Smooth muscle cell (in vitro differentiated cells): ENCODE measurements around the gene GRB7. TPM values are rescaled to one million over a fixed set of nuclear protein-coding genes. Genes with fewer than 3 reads are reported as not detected.
"Not testable (repeated sequence)": the region's sequence is repeated elsewhere in the genome, so short reads cannot be mapped to it uniquely, and the experiment has no call there.

ENCODE experiments used
- DNase-seq: peaks from one replicate; lab custom pipeline; 2025; ENCODE audit not compliant: unreplicated experiment; lab: John Stamatoyannopoulos, UW
- H2AFZ ChIP-seq: fragments of 200-600 bp; sonication (generic); 2 replicates; pipeline ENCODE4 v1.6.0; 2016; ENCODE audit warnings: antibody characterized with exemption, low read depth, mild to moderate bottlenecking
- H3F3A ChIP-seq: fragments of 200-600 bp; sonication (generic); 2 replicates; pipeline ENCODE4 v1.6.0; 2017; ENCODE audit warnings: antibody characterized with exemption, low read depth
- H3K27ac ChIP-seq: fragments of 200-600 bp; sonication (generic); 2 replicates; pipeline ENCODE4 v1.5.1; 2016; ENCODE audit warnings: low read depth, mild to moderate bottlenecking
- H3K27me3 ChIP-seq: fragments of 200-600 bp; sonication (generic); 2 replicates; pipeline ENCODE4 v1.6.1; 2016; ENCODE audit warnings: low read depth, mild to moderate bottlenecking
- H3K36me3 ChIP-seq: fragments of 200-600 bp; sonication (generic); 2 replicates; pipeline ENCODE4 v1.5.1; 2016; ENCODE audit warnings: low read depth
- H3K4me1 ChIP-seq: fragments of 200-600 bp; sonication (generic); 2 replicates; pipeline ENCODE4 v1.5.1; 2016; ENCODE audit warnings: low read depth
- H3K4me2 ChIP-seq: fragments of 200-600 bp; sonication (generic); 2 replicates; pipeline ENCODE4 v1.6.0; 2016; ENCODE audit warnings: mild to moderate bottlenecking
- H3K4me3 ChIP-seq: fragments of 200-600 bp; sonication (generic); 2 replicates; pipeline ENCODE4 v1.5.1; 2016; ENCODE audit warnings: mild to moderate bottlenecking
- H3K79me2 ChIP-seq: fragments of 200-600 bp; sonication (generic); 2 replicates; pipeline ENCODE4 v1.6.0; 2016; ENCODE audit warnings: low read depth, mild to moderate bottlenecking
- H3K9ac ChIP-seq: fragments of 200-600 bp; sonication (generic); 2 replicates; pipeline ENCODE4 v1.6.0; 2016; ENCODE audit warnings: low read depth
- H3K9me3 ChIP-seq: fragments of 200-600 bp; sonication (generic); replicated peaks from 2 replicates; pipeline ENCODE4 v1.5.1; 2016; ENCODE audit warnings: low read depth
- H4K20me1 ChIP-seq: fragments of 200-600 bp; sonication (generic); 2 replicates; pipeline ENCODE4 v1.6.0; 2016; ENCODE audit warnings: low read depth
- CTCF ChIP-seq: fragments of 200-600 bp; sonication (generic); IDR thresholded peaks from 2 replicates; pipeline ENCODE4 v1.5.1; 2017; ENCODE audit warnings: borderline replicate concordance, mild to moderate bottlenecking, antibody characterized with exemption; ENCODE audit not compliant: insufficient read depth, poor library complexity, severe bottlenecking
- WGBS: methylation state at CpG from one replicate; pipeline ENCODE4 v1.1.7; 2016; ENCODE audit warnings: low lambda C conversion rate; 5-methylcytosine and 5-hydroxymethylcytosine counted together
- polyA plus RNA-seq: library from polyadenylated mRNA; unstranded; fragments of >200 nt; fragmentation: Nextera tagmentation; extraction: Ambion mirVana; gene quantifications from 2 replicates; pipeline ENCODE4 v1.2.1, GENCODE V29; 2016
- total RNA-seq: library from RNA; depleted of rRNA; stranded (reverse); fragments of >200 nt; gene quantifications from 2 replicates; pipeline ENCODE4 v1.2.3, GENCODE V29; 2014

GRB7 gene
- total and polyA plus RNA-seq, 2 experiments from 2014 or later: 2.7 to 4.1 TPM

GRCh38 chr17:39724731-39725130, 13.0 kb upstream of the GRB7 start:
- Histone ChIP-seq H3K9me3 (no peaks in the 10 kb centered on the region), H3K4me3 (no peak overlapping the region), H2AFZ (no peak overlapping the region), H3K9ac (no peak overlapping the region), H3F3A (peaks cover 8% of the 10 kb centered on the region), H3K27ac (no peak overlapping the region), H3K79me2 (no peaks in the 10 kb centered on the region), H3K4me1 (no peaks in the 10 kb centered on the region), H3K27me3 (no peaks in the 10 kb centered on the region), H3K36me3 (no peaks in the 10 kb centered on the region), H3K4me2 (no peak overlapping the region), H4K20me1 (no peaks in the 10 kb centered on the region)
- WGBS: 98% methylated on average over 13 of the region's 13 CpGs
- no peak for DNase-seq
- no peak for TF ChIP-seq CTCF

- DNase-seq, H3K27me3 ChIP-seq, H3K27ac ChIP-seq, H3K9ac ChIP-seq, H4K20me1 ChIP-seq, H3K79me2 ChIP-seq, H3F3A ChIP-seq, H2AFZ ChIP-seq, H3K4me2 ChIP-seq, H3K4me1 ChIP-seq, H3K9me3 ChIP-seq, H3K4me3 ChIP-seq, H3K36me3 ChIP-seq: not testable (repeated sequence)
- 100% methylated on average over 1 of the region's 1 CpG for WGBS
Measured at GRCh38 chr17:39725923-39726322, 11.8 kb upstream of the GRB7 start.

GRCh38 chr17:39726617-39727016, 11.1 kb upstream of the GRB7 start:
- Histone ChIP-seq H3K4me2 (no peak overlapping the region), H3K36me3 (no peaks in the 10 kb centered on the region), H3K4me3 (no peak overlapping the region), H4K20me1 (no peaks in the 10 kb centered on the region), H2AFZ (no peak overlapping the region), H3K9me3 (no peaks in the 10 kb centered on the region), H3K79me2 (no peaks in the 10 kb centered on the region), H3F3A (peaks cover 8% of the 10 kb centered on the region), H3K27ac (no peak overlapping the region), H3K27me3 (no peaks in the 10 kb centered on the region), H3K4me1 (no peaks in the 10 kb centered on the region), H3K9ac (no peak overlapping the region)
- WGBS: 96% methylated on average over 9 of the region's 9 CpGs
- DNase-seq: no peak
- TF ChIP-seq CTCF: no peak

- Histone ChIP-seq H3K4me2 (no peak overlapping the region), H3K4me1 (no peaks in the 10 kb centered on the region), H3K9me3 (no peaks in the 10 kb centered on the region), H3K4me3 (no peak overlapping the region), H3K27ac (no peak overlapping the region), H3K36me3 (no peaks in the 10 kb centered on the region), H2AFZ (no peak overlapping the region), H3K27me3 (no peaks in the 10 kb centered on the region), H3K9ac (no peak overlapping the region), H3F3A (peaks cover 8% of the 10 kb centered on the region), H4K20me1 (no peaks in the 10 kb centered on the region), H3K79me2 (no peaks in the 10 kb centered on the region)
- no peak for TF ChIP-seq CTCF
- no peak for DNase-seq
- 94% methylated on average over 10 of the region's 10 CpGs for WGBS
Measured at GRCh38 chr17:39727556-39727955, 10.2 kb upstream of the GRB7 start.
